Esophagus (tissue), 2 donors: ENCODE data around the gene CNTN2. TPM values are rescaled to one million over a fixed set of nuclear protein-coding genes. Genes with fewer than 3 reads are reported as not detected.

Source experiments
- H3K27ac ChIP-seq, 2 donors: one replicate each; pipeline ENCODE4 v1.5.1; 2013; ENCODE audit warnings: low read depth in 2 of 2, mild to moderate bottlenecking in 2 of 2, inconsistent platforms in 1 of 2, low read length in 1 of 2, moderate library complexity in 1 of 2
- H3K27me3 ChIP-seq, 2 donors: one replicate each; pipeline ENCODE4 v1.6.1; 2013; ENCODE audit warnings: low read length in 2 of 2, control low read depth in 1 of 2, mild to moderate bottlenecking in 1 of 2; ENCODE audit not compliant: insufficient read depth in 2 of 2, control insufficient read depth in 1 of 2
- H3K36me3 ChIP-seq, 2 donors: one replicate each; pipeline ENCODE4 v1.6.1; 2013; ENCODE audit warnings: low read length in 1 of 2; ENCODE audit not compliant: control insufficient read depth in 2 of 2, insufficient read depth in 2 of 2
- H3K4me1 ChIP-seq, 2 donors: one replicate each; pipeline ENCODE4 v1.6.1; 2013; ENCODE audit warnings: low read length in 1 of 2; ENCODE audit not compliant: control insufficient read depth in 2 of 2, insufficient read depth in 2 of 2
- H3K4me3 ChIP-seq, 2 donors: one replicate each; pipeline ENCODE4 v1.5.1; 2013; ENCODE audit warnings: low read length in 2 of 2, mild to moderate bottlenecking in 2 of 2, low read depth in 1 of 2, moderate library complexity in 1 of 2
- H3K9me3 ChIP-seq, 2 donors: one replicate each; pipeline ENCODE4 v1.6.1; 2013; ENCODE audit warnings: mild to moderate bottlenecking in 2 of 2, low read depth in 1 of 2, low read length in 1 of 2, moderate library complexity in 1 of 2; ENCODE audit not compliant: control insufficient read depth in 2 of 2, insufficient read depth in 1 of 2
- WGBS, 2 donors: extraction: QIAGEN DNeasy Blood & Tissue Kit; methylation state at CpG; one replicate each; pipeline ENCODE4 v1.1.7; 2013; 5-methylcytosine and 5-hydroxymethylcytosine counted together
- polyA plus RNA-seq, 2 donors: library from polyadenylated mRNA; stranded (reverse); fragments of 200-250 nt; gene quantifications; one replicate each; pipeline ENCODE4 v1.2.3, GENCODE V29; 2013
- donor health status: healthy with polysubstance abuse.
- donor health status: Bipolar disorder and iron deficiency.

CNTN2 gene
- polyA plus RNA-seq, 2 donors = 0.02 to 0.06 TPM

- Histone ChIP-seq H3K27ac (no peak overlapping the region), H3K27me3 (peaks cover 0 to 2% of the 10 kb centered on the region in 2 donors), H3K4me3 (no peak overlapping the region), H3K36me3 (no peaks in the 10 kb centered on the region), H3K4me1 (no peaks in the 10 kb centered on the region), H3K9me3 (no peaks in the 10 kb centered on the region)
- 88 to 94% methylated on average over 6 of the region's 6 CpGs for WGBS, 2 donors
Measured at GRCh38 chr1:205059660-205060059, 16.6 kb downstream of the CNTN2 start.

- H3K9me3 ChIP-seq = no peaks in the 10 kb centered on the region
- H3K4me1 ChIP-seq = no peaks in the 10 kb centered on the region
- H3K4me3 ChIP-seq = no peak overlapping the region
- H3K36me3 ChIP-seq = no peaks in the 10 kb centered on the region
- no peak overlapping the region for H3K27ac ChIP-seq
- peaks cover 0 to 2% of the 10 kb centered on the region in 2 donors for H3K27me3 ChIP-seq
- 82 to 95% methylated on average over 8 to 10 of the region's 10 CpGs for WGBS, 2 donors
Measured at GRCh38 chr1:205060746-205061145, 17.7 kb downstream of the CNTN2 start.

- no peak overlapping the region for H3K27ac ChIP-seq
- H3K27me3 ChIP-seq = peaks cover 0 to 2% of the 10 kb centered on the region in 2 donors
- WGBS, 2 donors = 74 to 81% methylated on average over 14 of the region's 14 CpGs
- H3K4me3 ChIP-seq = no peak overlapping the region
- no peaks in the 10 kb centered on the region for H3K9me3 ChIP-seq
- no peaks in the 10 kb centered on the region for H3K36me3 ChIP-seq
- H3K4me1 ChIP-seq = no peaks in the 10 kb centered on the region
Measured at GRCh38 chr1:205061227-205061626, 18.2 kb downstream of the CNTN2 start.

GRCh38 chr1:205061665-205062069 is 18.7 kb downstream of the CNTN2 start:
- WGBS, 2 donors = 35 to 38% methylated on average over 13 of the region's 13 CpGs
- Histone ChIP-seq H3K36me3 (no peaks in the 10 kb centered on the region), H3K27ac (no peak overlapping the region), H3K9me3 (no peaks in the 10 kb centered on the region), H3K4me3 (no peak overlapping the region), H3K27me3 (peaks cover 0 to under 1% of the 10 kb centered on the region in 2 donors), H3K4me1 (no peaks in the 10 kb centered on the region)

GRCh38 chr1:205062319-205062718 is 19.3 kb downstream of the CNTN2 start:
- no peak overlapping the region for H3K27ac ChIP-seq
- WGBS, 2 donors = 89 to 90% methylated on average over 8 of the region's 8 CpGs
- no peak overlapping the region for H3K4me3 ChIP-seq
- H3K9me3 ChIP-seq = no peaks in the 10 kb centered on the region
- H3K4me1 ChIP-seq = no peaks in the 10 kb centered on the region
- H3K36me3 ChIP-seq = no peaks in the 10 kb centered on the region
- no peaks in the 10 kb centered on the region for H3K27me3 ChIP-seq

- Histone ChIP-seq H3K27ac (no peak overlapping the region), H3K4me3 (no peak overlapping the region), H3K36me3 (no peaks in the 10 kb centered on the region), H3K9me3 (no peaks in the 10 kb centered on the region), H3K27me3 (no peaks in the 10 kb centered on the region), H3K4me1 (no peaks in the 10 kb centered on the region)
- 90 to 92% methylated on average over 3 of the region's 3 CpGs for WGBS, 2 donors
Measured at GRCh38 chr1:205062895-205063294, 19.9 kb downstream of the CNTN2 start.

GRCh38 chr1:205064301-205064700 is 21.3 kb downstream of the CNTN2 start:
- no peaks in the 10 kb centered on the region for H3K36me3 ChIP-seq
- no peaks in the 10 kb centered on the region for H3K4me1 ChIP-seq
- H3K27ac ChIP-seq = no peak overlapping the region
- WGBS, 2 donors = 87 to 88% methylated on average over 11 of the region's 11 CpGs
- no peak overlapping the region for H3K4me3 ChIP-seq
- no peaks in the 10 kb centered on the region for H3K9me3 ChIP-seq
- no peaks in the 10 kb centered on the region for H3K27me3 ChIP-seq

- H3K27me3 ChIP-seq = no peaks in the 10 kb centered on the region
- 87 to 89% methylated on average over 9 of the region's 9 CpGs for WGBS, 2 donors
- H3K27ac ChIP-seq = no peak overlapping the region
- no peaks in the 10 kb centered on the region for H3K36me3 ChIP-seq
- H3K4me3 ChIP-seq = no peak overlapping the region
- no peaks in the 10 kb centered on the region for H3K9me3 ChIP-seq
- no peaks in the 10 kb centered on the region for H3K4me1 ChIP-seq
Measured at GRCh38 chr1:205064741-205065316, 21.8 kb downstream of the CNTN2 start.

GRCh38 chr1:205065666-205066065 is 22.7 kb downstream of the CNTN2 start:
- Histone ChIP-seq H3K36me3 (no peaks in the 10 kb centered on the region), H3K27ac (no peak overlapping the region), H3K9me3 (no peaks in the 10 kb centered on the region), H3K4me1 (no peaks in the 10 kb centered on the region), H3K27me3 (no peaks in the 10 kb centered on the region), H3K4me3 (no peak overlapping the region)
- 90 to 91% methylated on average over 14 of the region's 14 CpGs for WGBS, 2 donors

GRCh38 chr1:205066141-205066818 is 23.3 kb downstream of the CNTN2 start:
- no peaks in the 10 kb centered on the region for H3K36me3 ChIP-seq
- H3K9me3 ChIP-seq = no peaks in the 10 kb centered on the region
- no peak overlapping the region for H3K27ac ChIP-seq
- H3K27me3 ChIP-seq = no peaks in the 10 kb centered on the region
- whole genome bisulfite sequencing, 2 donors = 64 to 75% methylated on average over 13 of the region's 13 CpGs
- H3K4me3 ChIP-seq = no peak overlapping the region
- H3K4me1 ChIP-seq = no peaks in the 10 kb centered on the region
